GM18507 (cell line): ENCODE results near the gene FGFR2.

Source experiments
- DNase-seq: peaks from one replicate; pipeline ENCODE4 v3.0.0; 2011; ENCODE audit warnings: low read depth; ENCODE audit not compliant: insufficient read length; ENCODE audit errors: extremely low spot score
- FAIRE-seq: peaks from 2 replicates; lab custom pipeline; 2011; peaks lifted over from hg19 to GRCh38; lab: Jason Lieb, UNC

Gene FGFR2

GRCh38 chr10:121593281-121594075, 4.8 kb downstream of the FGFR2 start:
- FAIRE-seq (no peak), DNase-seq (no peak)

- DNase-seq (no peak), FAIRE-seq (no peak)
Measured at GRCh38 chr10:121592155-121592890, 5.9 kb downstream of the FGFR2 start.

GRCh38 chr10:121591186-121591585, 7.1 kb downstream of the FGFR2 start:
- FAIRE-seq = no peak
- no peak for DNase-seq

GRCh38 chr10:121590772-121591171, 7.5 kb downstream of the FGFR2 start:
- DNase-seq (no peak), FAIRE-seq (no peak)

GRCh38 chr10:121589553-121589952, 8.7 kb downstream of the FGFR2 start:
- DNase-seq (no peak), FAIRE-seq (no peak)

- FAIRE-seq = no peak
- no peak for DNase-seq
Measured at GRCh38 chr10:121583857-121584256, 14.4 kb downstream of the FGFR2 start.

GRCh38 chr10:121583258-121583657, 15.0 kb downstream of the FGFR2 start:
- FAIRE-seq (no peak), DNase-seq (no peak)

GRCh38 chr10:121580276-121581116, 17.7 kb downstream of the FGFR2 start:
- no peak for DNase-seq
- FAIRE-seq = no peak

GRCh38 chr10:121579656-121580055, 18.6 kb downstream of the FGFR2 start:
- FAIRE-seq (no peak), DNase-seq (no peak)

GRCh38 chr10:121578965-121579364, 19.3 kb downstream of the FGFR2 start:
- DNase-seq (no peak), FAIRE-seq (no peak)

GRCh38 chr10:121578298-121578697, 19.9 kb downstream of the FGFR2 start:
- FAIRE-seq (no peak), DNase-seq (no peak)

GRCh38 chr10:121577568-121577967, 20.7 kb downstream of the FGFR2 start:
- FAIRE-seq (no peak), DNase-seq (no peak)

GRCh38 chr10:121576139-121576538, 22.1 kb downstream of the FGFR2 start:
- FAIRE-seq = no peak
- no peak for DNase-seq

- no peak for FAIRE-seq
- DNase-seq = no peak
Measured at GRCh38 chr10:121574519-121575166, 23.6 kb downstream of the FGFR2 start.

GRCh38 chr10:121573538-121573941, 24.7 kb downstream of the FGFR2 start:
- FAIRE-seq = no peak
- no peak for DNase-seq

GRCh38 chr10:121572859-121573537, 25.2 kb downstream of the FGFR2 start:
- no peak for FAIRE-seq
- no peak for DNase-seq

- no peak for FAIRE-seq
- DNase-seq = no peak
Measured at GRCh38 chr10:121570315-121570714, 27.9 kb downstream of the FGFR2 start.

- FAIRE-seq (no peak), DNase-seq (no peak)
Measured at GRCh38 chr10:121568275-121568674, 30.0 kb downstream of the FGFR2 start.

GRCh38 chr10:121567569-121567968, 30.7 kb downstream of the FGFR2 start:
- FAIRE-seq = no peak
- DNase-seq = no peak
